Common myeloid progenitor, CD34-positive (primary cell): ENCODE data around the gene CFAP54.

Experiments
- CTCF ChIA-PET: fragments of 350-600 bp; sonication (Branson Sonifier 250); formaldehyde crosslinking; loops from one replicate; lab custom pipeline; 2021; ENCODE audit warnings: antibody characterized with exemption; lab: Charles Lee
- POLR2A ChIA-PET: fragments of 350-600 bp; sonication (Branson Sonifier 250); formaldehyde crosslinking; loops from one replicate; lab custom pipeline; 2021; ENCODE audit warnings: antibody characterized with exemption; lab: Charles Lee
- DNase-seq, 3 donors: peaks; one replicate each; pipeline versions ENCODE4 v3.0.0 to v3.0.0-alpha.2; 2013
- H3K27ac ChIP-seq, 2 experiments: 1 replicate in 1 of 2; 2 replicates in 1 of 2; pipeline ENCODE4 v1.7.0; 2013; ENCODE audit warnings: inconsistent platforms in 2 of 2, low read length in 2 of 2, mild to moderate bottlenecking in 2 of 2, low read depth in 1 of 2, moderate library complexity in 1 of 2; ENCODE audit not compliant: severe bottlenecking in 2 of 2, insufficient read depth in 1 of 2, poor library complexity in 1 of 2
- H3K27me3 ChIP-seq, 5 experiments: replicated peaks in 2 of 5; 1 replicate in 3 of 5; 2 replicates in 2 of 5; pipeline versions ENCODE4 v1.6.1 to v1.7.0; 2013; ENCODE audit warnings: low read length in 4 of 5, mild to moderate bottlenecking in 2 of 5, moderate library complexity in 2 of 5, inconsistent platforms in 1 of 5; ENCODE audit not compliant: insufficient read depth in 5 of 5, control insufficient read depth in 4 of 5
- H3K36me3 ChIP-seq, 4 experiments: 1 replicate in 2 of 4; 2 replicates in 2 of 4; pipeline versions ENCODE4 v1.6.1 to v1.7.0; 2013; ENCODE audit warnings: low read length in 3 of 4, control low read depth in 1 of 4, mild to moderate bottlenecking in 1 of 4; ENCODE audit not compliant: control insufficient read depth in 4 of 4, insufficient read depth in 4 of 4
- H3K4me1 ChIP-seq, 4 experiments: 1 replicate in 3 of 4; 2 replicates in 1 of 4; pipeline versions ENCODE4 v1.6.1 to v1.7.1; 2013; ENCODE audit warnings: low read length in 3 of 4, mild to moderate bottlenecking in 3 of 4, control low read depth in 1 of 4, inconsistent platforms in 1 of 4, moderate library complexity in 1 of 4; ENCODE audit not compliant: control insufficient read depth in 4 of 4, insufficient read depth in 4 of 4; ENCODE audit errors: control extremely low read depth in 1 of 4
- H3K4me3 ChIP-seq, 7 experiments: 1 replicate in 4 of 7; 2 replicates in 3 of 7; pipeline versions ENCODE4 v1.5.1 to v1.7.0; 2013; ENCODE audit warnings: mild to moderate bottlenecking in 7 of 7, low read length in 6 of 7, moderate library complexity in 6 of 7, inconsistent platforms in 2 of 7, low read depth in 2 of 7, control low read depth in 1 of 7; ENCODE audit not compliant: insufficient read depth in 4 of 7, control insufficient read depth in 1 of 7; ENCODE audit errors: extremely low read depth in 1 of 7
- H3K9me3 ChIP-seq, 5 experiments: 1 replicate in 4 of 5; 2 replicates in 1 of 5; pipeline versions ENCODE4 v1.6.1 to v1.7.1; 2013; ENCODE audit warnings: low read length in 4 of 5, mild to moderate bottlenecking in 2 of 5, inconsistent platforms in 1 of 5, low read depth in 1 of 5, moderate library complexity in 1 of 5; ENCODE audit not compliant: control insufficient read depth in 4 of 5, insufficient read depth in 2 of 5; ENCODE audit errors: control extremely low read depth in 1 of 5
- WGBS: methylation state at CpG from one replicate; pipeline ENCODE4 v1.1.5; 2013; ENCODE audit not compliant: insufficient coverage; 5-methylcytosine and 5-hydroxymethylcytosine counted together

Gene CFAP54

GRCh38 chr12:96821592-96821991 is 332.2 kb downstream of the CFAP54 start:
- ChIA-PET CTCF (interaction anchor here (0.7 kb wide), 1 partner anchor 15 kb away, joined by 4 read pairs; no protein-coding TSS in a partner anchor), POLR2A (no interaction called here)
- H3K27ac ChIP-seq, result no peak overlapping the region
- H3K4me3 ChIP-seq, result no peak overlapping the region
- peaks cover 0 to 3% (median 0%) of the 10 kb centered on the region in 5 experiments for H3K9me3 ChIP-seq
- no peaks in the 10 kb centered on the region for H3K36me3 ChIP-seq
- no peak for DNase-seq
- no peaks in the 10 kb centered on the region for H3K4me1 ChIP-seq
- no CpG with 5 or more reads among the region's 3 CpGs for WGBS
- H3K27me3 ChIP-seq, result peaks cover 0 to 2% (median 0%) of the 10 kb centered on the region in 5 experiments

DNA sequence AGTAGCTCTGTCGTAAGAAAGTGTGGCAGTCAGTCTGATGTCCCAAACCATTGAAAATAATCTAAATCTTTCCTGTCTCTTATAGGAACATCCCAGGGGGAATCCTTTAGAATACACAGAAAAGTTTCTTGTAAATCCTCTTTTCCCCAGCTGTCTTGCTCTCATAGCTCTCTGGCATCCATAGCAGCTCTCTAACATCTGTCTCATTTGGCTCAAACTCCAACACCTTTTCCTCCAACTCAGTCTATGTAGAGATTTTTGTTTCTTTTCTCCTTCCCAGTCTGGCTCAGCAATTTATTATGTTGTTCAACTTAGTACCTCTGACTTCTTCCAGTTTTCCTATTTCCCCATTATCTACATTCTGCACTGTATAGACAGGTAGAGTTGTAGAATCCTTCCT is 333.3 kb downstream of the CFAP54 start:
- ChIA-PET POLR2A (no interaction called here), CTCF (no interaction called here)
- DNase-seq, result no peak
- Histone ChIP-seq H3K4me1 (no peaks in the 10 kb centered on the region), H3K27me3 (peaks cover 0 to 2% (median 0%) of the 10 kb centered on the region in 5 experiments), H3K4me3 (no peak overlapping the region), H3K27ac (no peak overlapping the region), H3K9me3 (peaks cover 0 to 3% (median 0%) of the 10 kb centered on the region in 5 experiments), H3K36me3 (no peaks in the 10 kb centered on the region)
- 100% methylated on average over 1 of the region's 1 CpG for WGBS

DNA sequence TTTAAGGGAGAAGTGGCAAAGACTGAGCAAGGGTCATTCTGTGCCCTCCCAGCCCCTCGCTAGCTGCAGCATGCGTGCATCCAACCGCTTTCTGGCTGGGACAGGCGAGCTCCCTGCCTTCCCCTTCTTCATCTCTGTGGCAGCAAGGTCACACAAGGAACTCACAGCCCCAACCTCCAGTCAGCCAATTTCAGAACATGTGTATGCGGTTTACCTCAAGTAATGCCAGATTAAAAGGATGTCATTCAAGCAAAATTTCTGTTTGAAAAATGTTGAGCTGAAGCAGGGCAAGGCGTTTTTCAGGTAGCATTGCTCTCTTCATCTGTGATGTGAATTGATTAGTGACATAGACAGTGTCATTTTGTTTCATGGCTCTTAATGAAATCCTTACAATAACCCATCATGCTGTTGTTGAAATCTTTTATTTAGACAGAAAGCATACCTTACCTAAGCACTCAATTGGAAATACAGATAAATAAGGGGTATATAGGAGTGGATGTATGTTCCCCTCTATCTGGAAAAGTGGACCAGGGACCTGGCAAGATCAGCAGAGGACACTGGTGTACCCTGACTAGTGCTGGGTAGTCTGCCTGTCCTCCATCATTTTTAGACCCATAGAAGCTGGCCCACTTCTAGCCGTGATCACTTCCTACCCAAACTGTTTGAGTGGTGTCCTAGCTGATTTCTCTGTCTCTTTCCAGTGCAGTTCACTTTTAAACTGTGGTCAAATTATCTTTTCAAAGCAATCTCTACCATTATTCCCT is 334.9 kb downstream of the CFAP54 start:
- Histone ChIP-seq H3K27me3 (peaks cover 0 to 2% (median 0%) of the 10 kb centered on the region in 5 experiments), H3K4me1 (no peaks in the 10 kb centered on the region), H3K27ac (no peak overlapping the region), H3K4me3 (no peak overlapping the region), H3K9me3 (peaks cover 0 to 3% (median 0%) of the 10 kb centered on the region in 5 experiments), H3K36me3 (no peaks in the 10 kb centered on the region)
- 96% methylated on average over 7 of the region's 7 CpGs for WGBS
- CTCF ChIA-PET, result no interaction called here
- POLR2A ChIA-PET, result no interaction called here
- DNase-seq, result no peak

GRCh38 chr12:96824838-96825236 is 335.5 kb downstream of the CFAP54 start:
- WGBS, result no CpG with 5 or more reads among the region's 2 CpGs
- peaks cover 0 to 2% (median 0%) of the 10 kb centered on the region in 5 experiments for H3K27me3 ChIP-seq
- no peaks in the 10 kb centered on the region for H3K36me3 ChIP-seq
- CTCF ChIA-PET, result no interaction called here
- no peak overlapping the region for H3K27ac ChIP-seq
- H3K4me1 ChIP-seq, result no peaks in the 10 kb centered on the region
- no peak overlapping the region for H3K4me3 ChIP-seq
- DNase-seq, result no peak
- peaks cover 0 to under 1% (median 0%) of the 10 kb centered on the region in 5 experiments for H3K9me3 ChIP-seq
- POLR2A ChIA-PET, result no interaction called here

- Histone ChIP-seq H3K27ac (no peak overlapping the region), H3K4me1 (no peaks in the 10 kb centered on the region), H3K9me3 (no peaks in the 10 kb centered on the region), H3K36me3 (no peaks in the 10 kb centered on the region), H3K4me3 (no peak overlapping the region), H3K27me3 (no peaks in the 10 kb centered on the region)
- ChIA-PET POLR2A (no interaction called here), CTCF (no interaction called here)
- 100% methylated on average over 4 of the region's 5 CpGs for WGBS
- DNase-seq, result no peak
Measured at GRCh38 chr12:96828169-96828789, 338.9 kb downstream of the CFAP54 start.

GRCh38 chr12:96829354-96829753 is 340.0 kb downstream of the CFAP54 start:
- Histone ChIP-seq H3K27ac (no peak overlapping the region), H3K4me1 (no peaks in the 10 kb centered on the region), H3K36me3 (no peaks in the 10 kb centered on the region), H3K9me3 (no peaks in the 10 kb centered on the region), H3K27me3 (no peaks in the 10 kb centered on the region), H3K4me3 (no peak overlapping the region)
- POLR2A ChIA-PET, result no interaction called here
- no peak for DNase-seq
- WGBS, result no CpG with 5 or more reads among the region's 3 CpGs
- CTCF ChIA-PET, result no interaction called here

- no peaks in the 10 kb centered on the region for H3K9me3 ChIP-seq
- no CpG with 5 or more reads among the region's 1 CpG for WGBS
- no peaks in the 10 kb centered on the region for H3K27me3 ChIP-seq
- H3K36me3 ChIP-seq, result no peaks in the 10 kb centered on the region
- ChIA-PET CTCF (no interaction called here), POLR2A (no interaction called here)
- no peak overlapping the region for H3K4me3 ChIP-seq
- no peak for DNase-seq
- no peak overlapping the region for H3K27ac ChIP-seq
- no peaks in the 10 kb centered on the region for H3K4me1 ChIP-seq
Measured at GRCh38 chr12:96831346-96831745, 342.0 kb downstream of the CFAP54 start.
